GM23338 (cell line): ENCODE data around the gene WDR93.

Source experiments
- ZNF331 ChIP-seq: fragments of 250-450 bp; sonication (Bioruptor Pico); IDR thresholded peaks from 2 replicates; pipeline ENCODE4 v1.5.0; 2020; ENCODE audit warnings: low read depth, mild to moderate bottlenecking, moderate library complexity
- TF ChIP-seq, protein P1 (sequence below), 2 experiments: fragments of 200-600 bp in 1 of 2; sonication (generic) in 1 of 2; conservative IDR thresholded peaks; 2 replicates each; pipeline versions ENCODE4 v1.5.1 to v1.6.1; 2016 to 2017; ENCODE audit warnings: antibody characterized with exemption in 2 of 2, low read depth in 2 of 2, mild to moderate bottlenecking in 2 of 2, moderate library complexity in 1 of 2
- TF ChIP-seq, protein P2 (sequence below): IDR thresholded peaks from 2 replicates; pipeline ENCODE4 v1.6.1; 2016; ENCODE audit warnings: antibody characterized with exemption

- TF ChIP-seq ZNF331 (CRISPR knock-in tag), result no peak
- TF ChIP-seq, protein P1, sequence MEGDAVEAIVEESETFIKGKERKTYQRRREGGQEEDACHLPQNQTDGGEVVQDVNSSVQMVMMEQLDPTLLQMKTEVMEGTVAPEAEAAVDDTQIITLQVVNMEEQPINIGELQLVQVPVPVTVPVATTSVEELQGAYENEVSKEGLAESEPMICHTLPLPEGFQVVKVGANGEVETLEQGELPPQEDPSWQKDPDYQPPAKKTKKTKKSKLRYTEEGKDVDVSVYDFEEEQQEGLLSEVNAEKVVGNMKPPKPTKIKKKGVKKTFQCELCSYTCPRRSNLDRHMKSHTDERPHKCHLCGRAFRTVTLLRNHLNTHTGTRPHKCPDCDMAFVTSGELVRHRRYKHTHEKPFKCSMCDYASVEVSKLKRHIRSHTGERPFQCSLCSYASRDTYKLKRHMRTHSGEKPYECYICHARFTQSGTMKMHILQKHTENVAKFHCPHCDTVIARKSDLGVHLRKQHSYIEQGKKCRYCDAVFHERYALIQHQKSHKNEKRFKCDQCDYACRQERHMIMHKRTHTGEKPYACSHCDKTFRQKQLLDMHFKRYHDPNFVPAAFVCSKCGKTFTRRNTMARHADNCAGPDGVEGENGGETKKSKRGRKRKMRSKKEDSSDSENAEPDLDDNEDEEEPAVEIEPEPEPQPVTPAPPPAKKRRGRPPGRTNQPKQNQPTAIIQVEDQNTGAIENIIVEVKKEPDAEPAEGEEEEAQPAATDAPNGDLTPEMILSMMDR (conservative IDR thresholded peaks at IDR 0.05; ENCODE audit: low read depth in 2 of 2), result no peak
- TF ChIP-seq, protein P2, sequence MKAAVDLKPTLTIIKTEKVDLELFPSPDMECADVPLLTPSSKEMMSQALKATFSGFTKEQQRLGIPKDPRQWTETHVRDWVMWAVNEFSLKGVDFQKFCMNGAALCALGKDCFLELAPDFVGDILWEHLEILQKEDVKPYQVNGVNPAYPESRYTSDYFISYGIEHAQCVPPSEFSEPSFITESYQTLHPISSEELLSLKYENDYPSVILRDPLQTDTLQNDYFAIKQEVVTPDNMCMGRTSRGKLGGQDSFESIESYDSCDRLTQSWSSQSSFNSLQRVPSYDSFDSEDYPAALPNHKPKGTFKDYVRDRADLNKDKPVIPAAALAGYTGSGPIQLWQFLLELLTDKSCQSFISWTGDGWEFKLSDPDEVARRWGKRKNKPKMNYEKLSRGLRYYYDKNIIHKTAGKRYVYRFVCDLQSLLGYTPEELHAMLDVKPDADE, result no peak
Observed at GRCh38 chr15:89641053-89641452, 49.6 kb upstream of the WDR93 start.
